Astrocyte (in vitro differentiated cells and primary cell): ENCODE results near the gene SMARCA5. TPM values are rescaled to one million over a fixed set of nuclear protein-coding genes. Genes with fewer than 3 reads are reported as not detected.

Experiments used
- DNase-seq: peaks from one replicate; pipeline ENCODE4 v3.0.0-alpha.2; 2010; ENCODE audit warnings: low read depth
- FAIRE-seq: peaks from 2 replicates; lab custom pipeline; 2011; peaks lifted over from hg19 to GRCh38; lab: Jason Lieb, UNC
- H2AFZ ChIP-seq: 2 replicates; pipeline ENCODE4 v1.6.0; 2012; ENCODE audit warnings: low read depth, low read length, inconsistent platforms
- H3K27ac ChIP-seq: 2 replicates; pipeline ENCODE4 v1.5.1; 2011; ENCODE audit warnings: low read depth, low read length, inconsistent platforms
- H3K27me3 ChIP-seq: 2 replicates; pipeline ENCODE4 v1.6.0; 2011; ENCODE audit warnings: low read length, inconsistent platforms; ENCODE audit not compliant: insufficient read depth
- H3K36me3 ChIP-seq: 2 replicates; pipeline ENCODE4 v1.5.1; 2011; ENCODE audit warnings: low read length, inconsistent platforms; ENCODE audit not compliant: insufficient read depth
- H3K4me1 ChIP-seq: 2 replicates; pipeline ENCODE4 v1.5.1; 2011; ENCODE audit warnings: low read length, inconsistent platforms; ENCODE audit not compliant: insufficient read depth
- H3K4me2 ChIP-seq: 2 replicates; pipeline ENCODE4 v1.6.0; 2012; ENCODE audit warnings: low read length, inconsistent platforms
- H3K4me3 ChIP-seq: 2 replicates; pipeline ENCODE4 v1.5.1; 2011; ENCODE audit warnings: low read depth, mild to moderate bottlenecking, low read length, inconsistent platforms; ENCODE audit not compliant: insufficient read depth
- H3K79me2 ChIP-seq: 2 replicates; pipeline ENCODE4 v1.6.0; 2012; ENCODE audit warnings: mild to moderate bottlenecking, low read length, inconsistent platforms; ENCODE audit not compliant: insufficient read depth
- H3K9ac ChIP-seq: 2 replicates; pipeline ENCODE4 v1.6.0; 2012; ENCODE audit warnings: mild to moderate bottlenecking, low read length, inconsistent platforms
- H3K9me3 ChIP-seq: 2 replicates; pipeline ENCODE4 v1.5.1; 2012; ENCODE audit warnings: low read depth, mild to moderate bottlenecking, low read length, inconsistent platforms; ENCODE audit not compliant: insufficient read depth
- H4K20me1 ChIP-seq: 2 replicates; pipeline ENCODE4 v1.6.0; 2012; ENCODE audit warnings: low read length, inconsistent platforms; ENCODE audit not compliant: insufficient read depth
- H3K27ac Mint-ChIP-seq: one replicate; pipeline ENCODE4 v1.8.0; 2021; ENCODE audit warnings: mild to moderate bottlenecking, mixed read lengths; ENCODE audit not compliant: unreplicated experiment
- H3K27me3 Mint-ChIP-seq: one replicate; pipeline ENCODE4 v1.8.0; 2021; ENCODE audit warnings: low read depth, mixed read lengths; ENCODE audit not compliant: unreplicated experiment
- H3K36me3 Mint-ChIP-seq: one replicate; pipeline ENCODE4 v1.8.0; 2021; ENCODE audit warnings: low read depth, mixed read lengths; ENCODE audit not compliant: unreplicated experiment
- H3K4me1 Mint-ChIP-seq: one replicate; pipeline ENCODE4 v1.8.0; 2021; ENCODE audit warnings: low read depth, mixed read lengths; ENCODE audit not compliant: unreplicated experiment
- H3K4me3 Mint-ChIP-seq: one replicate; pipeline ENCODE4 v1.8.0; 2021; ENCODE audit warnings: mild to moderate bottlenecking, moderate library complexity, mixed read lengths; ENCODE audit not compliant: unreplicated experiment
- H3K9me3 Mint-ChIP-seq: one replicate; pipeline ENCODE4 v1.8.0; 2021; ENCODE audit warnings: mild to moderate bottlenecking, mixed read lengths; ENCODE audit not compliant: unreplicated experiment
- CTCF ChIP-seq: IDR thresholded peaks from 2 replicates; pipeline ENCODE4 v1.5.1; 2011; ENCODE audit warnings: low read depth, mild to moderate bottlenecking, inconsistent platforms, low read length, moderate library complexity; ENCODE audit not compliant: insufficient read depth
- EZH2 ChIP-seq: IDR thresholded peaks from 2 replicates; pipeline ENCODE4 v1.6.1; 2012; ENCODE audit warnings: mild to moderate bottlenecking, low read length, inconsistent platforms; ENCODE audit not compliant: insufficient read depth
- total RNA-seq: library from RNA; stranded (reverse); gene quantifications from 2 replicates; pipeline ENCODE4 v1.2.1, GENCODE V29; 2021

SMARCA5 gene
- total RNA-seq, 1 donor from 2014 or later: 69.0 TPM

- H3K4me3 Mint-ChIP-seq: no peak overlapping the region
- no peaks in the 10 kb centered on the region for H3K27me3 Mint-ChIP-seq
- TF ChIP-seq CTCF: no peak
- no peak for TF ChIP-seq EZH2
- no peak overlapping the region for H3K27ac Mint-ChIP-seq
- Histone ChIP-seq H3K4me1 (no peaks in the 10 kb centered on the region), H3K27ac (no peak overlapping the region), H3K36me3 (peaks cover 77% of the 10 kb centered on the region), H2AFZ (no peak overlapping the region), H3K9me3 (no peaks in the 10 kb centered on the region), H3K9ac (no peak overlapping the region), H3K4me2 (no peak overlapping the region), H3K4me3 (no peak overlapping the region), H4K20me1 (no peaks in the 10 kb centered on the region), H3K27me3 (no peaks in the 10 kb centered on the region), H3K79me2 (peaks cover 9% of the 10 kb centered on the region)
- H3K9me3 Mint-ChIP-seq: no peaks in the 10 kb centered on the region
- DNase-seq: no peak
- FAIRE-seq: no peak
- peaks cover 15% of the 10 kb centered on the region for H3K36me3 Mint-ChIP-seq
- no peaks in the 10 kb centered on the region for H3K4me1 Mint-ChIP-seq
Observed at GRCh38 chr4:143539670-143540023, 26.1 kb downstream of the SMARCA5 start.

- FAIRE-seq (no peak), DNase-seq (no peak)
- Mint-ChIP-seq H3K4me3 (no peak overlapping the region), H3K27me3 (no peaks in the 10 kb centered on the region), H3K9me3 (no peaks in the 10 kb centered on the region), H3K27ac (no peak overlapping the region), H3K36me3 (peaks cover 14% of the 10 kb centered on the region), H3K4me1 (peaks cover 3% of the 10 kb centered on the region)
- H3K4me1 ChIP-seq: no peaks in the 10 kb centered on the region
- no peaks in the 10 kb centered on the region for H3K27me3 ChIP-seq
- H2AFZ ChIP-seq: no peak overlapping the region
- TF ChIP-seq EZH2 (no peak), CTCF (no peak)
- H3K79me2 ChIP-seq: peaks cover 5% of the 10 kb centered on the region
- H4K20me1 ChIP-seq: peaks cover 18% of the 10 kb centered on the region
- no peak overlapping the region for H3K27ac ChIP-seq
- H3K4me3 ChIP-seq: no peak overlapping the region
- H3K36me3 ChIP-seq: peaks cover 47% of the 10 kb centered on the region
- no peak overlapping the region for H3K9ac ChIP-seq
- H3K9me3 ChIP-seq: no peaks in the 10 kb centered on the region
- no peak overlapping the region for H3K4me2 ChIP-seq
Observed at GRCh38 chr4:143549928-143550327, 36.4 kb downstream of the SMARCA5 start.

GRCh38 chr4:143554728-143555597, 41.5 kb downstream of the SMARCA5 start:
- peaks cover 8% of the 10 kb centered on the region for H3K27me3 Mint-ChIP-seq
- no peak for FAIRE-seq
- H3K36me3 Mint-ChIP-seq: peaks cover 15% of the 10 kb centered on the region
- Histone ChIP-seq H3K27ac (no peak overlapping the region), H3K4me3 (no peak overlapping the region), H3K27me3 (no peaks in the 10 kb centered on the region), H3K9me3 (no peaks in the 10 kb centered on the region), H3K9ac (no peak overlapping the region), H3K36me3 (peaks cover 17% of the 10 kb centered on the region), H4K20me1 (peaks cover 18% of the 10 kb centered on the region), H3K4me1 (peaks cover 5% of the 10 kb centered on the region), H3K4me2 (no peak overlapping the region), H2AFZ (no peak overlapping the region), H3K79me2 (peaks cover 5% of the 10 kb centered on the region)
- no peak for DNase-seq
- peaks cover 8% of the 10 kb centered on the region for H3K4me1 Mint-ChIP-seq
- no peak overlapping the region for H3K4me3 Mint-ChIP-seq
- H3K27ac Mint-ChIP-seq: no peak overlapping the region
- H3K9me3 Mint-ChIP-seq: no peaks in the 10 kb centered on the region
- no peak for TF ChIP-seq EZH2
- no peak for TF ChIP-seq CTCF
